Measurements from ENCODE around the gene CA10. TPM values are rescaled to one million over a fixed set of nuclear protein-coding genes. Genes with fewer than 3 reads are reported as not detected.

The CA10 gene
- total and polyA plus RNA-seq, 2 donors (not counting 1 experiment from before 2014, with no cell fraction given) = not detected

- H3K4me1 ChIP-seq (ENCODE audit: control insufficient read depth, extremely low read depth, insufficient read depth, low read length) = no peaks in the 10 kb centered on the region
- H3K27me3 ChIP-seq (ENCODE audit: control insufficient read depth, insufficient read depth, low read length) = no peaks in the 10 kb centered on the region
- no peak overlapping the region for H3K4me3 ChIP-seq (replicated peaks in 1 of 4; ENCODE audit: control extremely low read depth in 1 of 4, insufficient read depth in 1 of 4, low read depth in 3 of 4, low read length in 4 of 4)
- no peak overlapping the region for H2AFZ ChIP-seq (ENCODE audit: low read length)
- no peak for DNase-seq (ENCODE audit: low read depth in 2 of 2)
- H3K4me2 ChIP-seq (ENCODE audit: extremely low read depth, insufficient read depth, low read length) = no peak overlapping the region
- TF ChIP-seq EZH2 (IDR thresholded peaks at IDR 0.05; ENCODE audit: low read length, missing control alignments) (no peak), CTCF (conservative IDR thresholded peaks at IDR 0.05 in 1 of 2, IDR thresholded peaks at IDR 0.05 in 1 of 2; ENCODE audit: low read depth in 1 of 2, low read length in 2 of 2) (no peak)
- H3K9ac ChIP-seq (ENCODE audit: insufficient read depth, low read length) = no peak overlapping the region
- no peaks in the 10 kb centered on the region for H3K9me3 ChIP-seq (ENCODE audit: control insufficient read depth, insufficient read depth, low read depth, low read length)
- no peaks in the 10 kb centered on the region for H3K79me2 ChIP-seq (ENCODE audit: control insufficient read depth, insufficient read depth, low read length)
- H3K27ac ChIP-seq (ENCODE audit: insufficient read depth, low read length) = no peak overlapping the region
- H3K36me3 ChIP-seq (ENCODE audit: control insufficient read depth, insufficient read depth, low read length) = no peaks in the 10 kb centered on the region
- H4K20me1 ChIP-seq (ENCODE audit: control insufficient read depth, extremely low read depth, insufficient read depth, low read length) = no peaks in the 10 kb centered on the region
These were observed 417.1 kb downstream of the CA10 start for GRCh38 chr17:51741458-51741857.

- no peak overlapping the region for H3K27ac ChIP-seq (ENCODE audit: insufficient read depth, low read length)
- H3K4me2 ChIP-seq (ENCODE audit: extremely low read depth, insufficient read depth, low read length) = no peak overlapping the region
- H3K4me1 ChIP-seq (ENCODE audit: control insufficient read depth, extremely low read depth, insufficient read depth, low read length) = no peaks in the 10 kb centered on the region
- H3K9me3 ChIP-seq (ENCODE audit: control insufficient read depth, insufficient read depth, low read depth, low read length) = no peaks in the 10 kb centered on the region
- H3K4me3 ChIP-seq (replicated peaks in 1 of 4; ENCODE audit: control extremely low read depth in 1 of 4, insufficient read depth in 1 of 4, low read depth in 3 of 4, low read length in 4 of 4) = no peak overlapping the region
- H3K79me2 ChIP-seq (ENCODE audit: control insufficient read depth, insufficient read depth, low read length) = no peaks in the 10 kb centered on the region
- no peaks in the 10 kb centered on the region for H3K27me3 ChIP-seq (ENCODE audit: control insufficient read depth, insufficient read depth, low read length)
- H3K9ac ChIP-seq (ENCODE audit: insufficient read depth, low read length) = no peak overlapping the region
- TF ChIP-seq EZH2 (IDR thresholded peaks at IDR 0.05; ENCODE audit: low read length, missing control alignments) (no peak), CTCF (conservative IDR thresholded peaks at IDR 0.05 in 1 of 2, IDR thresholded peaks at IDR 0.05 in 1 of 2; ENCODE audit: low read depth in 1 of 2, low read length in 2 of 2) (no peak)
- DNase-seq (ENCODE audit: low read depth in 2 of 2) = no peak
- H2AFZ ChIP-seq (ENCODE audit: low read length) = no peak overlapping the region
- H3K36me3 ChIP-seq (ENCODE audit: control insufficient read depth, insufficient read depth, low read length) = no peaks in the 10 kb centered on the region
- H4K20me1 ChIP-seq (ENCODE audit: control insufficient read depth, extremely low read depth, insufficient read depth, low read length) = no peaks in the 10 kb centered on the region
These were observed 418.0 kb downstream of the CA10 start for GRCh38 chr17:51740531-51740930.

GRCh38 chr17:51739245-51739886, 419.1 kb downstream of the CA10 start:
- no peak for DNase-seq (ENCODE audit: low read depth in 2 of 2)
- H4K20me1 ChIP-seq (ENCODE audit: control insufficient read depth, extremely low read depth, insufficient read depth, low read length) = no peaks in the 10 kb centered on the region
- H3K79me2 ChIP-seq (ENCODE audit: control insufficient read depth, insufficient read depth, low read length) = no peaks in the 10 kb centered on the region
- H3K4me2 ChIP-seq (ENCODE audit: extremely low read depth, insufficient read depth, low read length) = no peak overlapping the region
- no peak overlapping the region for H3K4me3 ChIP-seq (replicated peaks in 1 of 4; ENCODE audit: control extremely low read depth in 1 of 4, insufficient read depth in 1 of 4, low read depth in 3 of 4, low read length in 4 of 4)
- H3K9ac ChIP-seq (ENCODE audit: insufficient read depth, low read length) = no peak overlapping the region
- no peaks in the 10 kb centered on the region for H3K36me3 ChIP-seq (ENCODE audit: control insufficient read depth, insufficient read depth, low read length)
- H3K27ac ChIP-seq (ENCODE audit: insufficient read depth, low read length) = no peak overlapping the region
- H3K27me3 ChIP-seq (ENCODE audit: control insufficient read depth, insufficient read depth, low read length) = no peaks in the 10 kb centered on the region
- no peak overlapping the region for H2AFZ ChIP-seq (ENCODE audit: low read length)
- no peaks in the 10 kb centered on the region for H3K4me1 ChIP-seq (ENCODE audit: control insufficient read depth, extremely low read depth, insufficient read depth, low read length)
- no peaks in the 10 kb centered on the region for H3K9me3 ChIP-seq (ENCODE audit: control insufficient read depth, insufficient read depth, low read depth, low read length)
- TF ChIP-seq CTCF (conservative IDR thresholded peaks at IDR 0.05 in 1 of 2, IDR thresholded peaks at IDR 0.05 in 1 of 2; ENCODE audit: low read depth in 1 of 2, low read length in 2 of 2) (no peak), EZH2 (IDR thresholded peaks at IDR 0.05; ENCODE audit: low read length, missing control alignments) (no peak)
